ENCODE results near the gene PDE6B.

GRCh38 chr4:634599-634985 lies 9.2 kb downstream of the PDE6B start:
- TF ChIP-seq CTCF (IDR thresholded peaks at IDR 0.05) (no peak), POLR2A (IDR thresholded peaks at IDR 0.05; ENCODE audit: low read depth) (no peak)

Measured in esophagus muscularis mucosa (tissue), 3 donors.